Measurements from ENCODE around the gene NEGR1. TPM values are rescaled to one million over a fixed set of nuclear protein-coding genes. Genes with fewer than 3 reads are reported as not detected.

NEGR1 gene
- total RNA-seq, 4 donors from 2014 or later, result 0.49 to 8.8 (median 2.7) TPM

DNA sequence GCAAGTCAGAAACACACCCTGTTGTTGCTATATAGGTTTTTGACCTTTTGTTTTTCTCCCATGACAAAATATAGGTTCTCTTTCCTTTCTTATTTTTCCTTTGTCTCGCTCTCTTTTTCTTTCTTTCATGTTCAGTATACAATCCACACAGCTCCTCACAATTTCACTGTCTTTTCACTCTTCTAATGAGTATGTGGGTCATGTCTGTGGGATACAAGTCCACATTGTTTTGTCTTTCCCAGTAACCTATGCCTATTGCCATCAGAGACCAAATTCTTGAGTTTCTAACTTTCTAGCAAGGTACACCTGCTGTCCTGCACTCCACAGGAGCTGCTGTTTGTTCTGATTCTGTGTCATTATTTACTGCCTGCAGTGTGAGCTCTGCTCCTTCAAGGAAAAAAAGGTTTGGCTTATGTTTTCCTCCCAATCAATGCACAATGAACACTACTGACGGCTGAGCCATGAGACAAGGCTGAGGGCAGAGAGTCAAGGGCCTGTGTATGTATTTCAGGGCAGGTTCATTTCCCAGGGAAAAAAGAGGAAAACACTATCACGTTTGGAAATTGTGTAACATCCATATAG is 453.8 kb downstream of the NEGR1 start:
- no peak for DNase-seq
- H3K36me3 ChIP-seq, result no peaks in the 10 kb centered on the region
- H3K27ac ChIP-seq, result no peak overlapping the region
- no peak overlapping the region for H3K4me3 ChIP-seq
- TF ChIP-seq, protein P1, sequence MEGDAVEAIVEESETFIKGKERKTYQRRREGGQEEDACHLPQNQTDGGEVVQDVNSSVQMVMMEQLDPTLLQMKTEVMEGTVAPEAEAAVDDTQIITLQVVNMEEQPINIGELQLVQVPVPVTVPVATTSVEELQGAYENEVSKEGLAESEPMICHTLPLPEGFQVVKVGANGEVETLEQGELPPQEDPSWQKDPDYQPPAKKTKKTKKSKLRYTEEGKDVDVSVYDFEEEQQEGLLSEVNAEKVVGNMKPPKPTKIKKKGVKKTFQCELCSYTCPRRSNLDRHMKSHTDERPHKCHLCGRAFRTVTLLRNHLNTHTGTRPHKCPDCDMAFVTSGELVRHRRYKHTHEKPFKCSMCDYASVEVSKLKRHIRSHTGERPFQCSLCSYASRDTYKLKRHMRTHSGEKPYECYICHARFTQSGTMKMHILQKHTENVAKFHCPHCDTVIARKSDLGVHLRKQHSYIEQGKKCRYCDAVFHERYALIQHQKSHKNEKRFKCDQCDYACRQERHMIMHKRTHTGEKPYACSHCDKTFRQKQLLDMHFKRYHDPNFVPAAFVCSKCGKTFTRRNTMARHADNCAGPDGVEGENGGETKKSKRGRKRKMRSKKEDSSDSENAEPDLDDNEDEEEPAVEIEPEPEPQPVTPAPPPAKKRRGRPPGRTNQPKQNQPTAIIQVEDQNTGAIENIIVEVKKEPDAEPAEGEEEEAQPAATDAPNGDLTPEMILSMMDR (IDR thresholded peaks at IDR 0.05), result no peak
- no peak for TF ChIP-seq POLR2A (IDR thresholded peaks at IDR 0.05)
- WGBS, 2 donors, result 59 to 67% methylated on average over 3 of the region's 3 CpGs
- H3K27me3 ChIP-seq, result no peaks in the 10 kb centered on the region
- intact Hi-C loops (cut with DNase I), result no loop called here
- no peaks in the 10 kb centered on the region for H3K9me3 ChIP-seq
- no peaks in the 10 kb centered on the region for H3K4me1 ChIP-seq

DNA sequence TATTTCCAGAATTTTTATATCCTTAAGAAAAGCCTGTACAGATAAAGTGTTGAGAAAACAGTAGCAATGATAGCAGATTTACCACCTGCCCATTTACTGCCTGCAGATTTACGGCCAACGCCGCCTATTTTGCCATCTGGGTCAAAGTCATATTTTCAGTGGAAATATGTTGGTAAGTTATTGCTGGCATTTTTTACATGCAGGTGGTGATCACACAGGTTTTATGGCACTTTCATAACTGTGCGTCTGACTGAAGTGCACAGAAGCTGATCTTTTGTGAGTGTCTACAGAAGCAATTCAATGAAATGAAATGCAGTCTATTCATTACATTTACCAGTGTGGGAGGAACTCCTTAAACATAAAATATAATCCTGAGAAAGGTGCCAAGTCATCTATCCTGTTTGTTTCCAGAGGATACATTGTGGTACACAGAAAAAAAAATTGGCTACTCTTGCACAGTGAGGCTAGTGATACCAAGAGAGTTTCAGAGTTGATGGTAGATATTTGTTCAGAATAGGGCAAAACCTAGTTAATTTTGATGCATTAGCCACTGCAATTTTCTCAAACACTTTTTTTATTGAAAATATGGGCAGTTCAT is 458.5 kb downstream of the NEGR1 start:
- no peak overlapping the region for H3K27ac ChIP-seq
- H3K9me3 ChIP-seq, result no peaks in the 10 kb centered on the region
- no peaks in the 10 kb centered on the region for H3K27me3 ChIP-seq
- intact Hi-C loops (cut with DNase I), result no loop called here
- DNase-seq, result no peak
- TF ChIP-seq POLR2A (IDR thresholded peaks at IDR 0.05), result no peak
- TF ChIP-seq, protein P1 (IDR thresholded peaks at IDR 0.05), result no peak
- H3K4me3 ChIP-seq, result no peak overlapping the region
- H3K36me3 ChIP-seq, result no peaks in the 10 kb centered on the region
- H3K4me1 ChIP-seq, result no peaks in the 10 kb centered on the region
- WGBS, 2 donors, result 47 to 59% methylated on average over 4 of the region's 4 CpGs

DNA sequence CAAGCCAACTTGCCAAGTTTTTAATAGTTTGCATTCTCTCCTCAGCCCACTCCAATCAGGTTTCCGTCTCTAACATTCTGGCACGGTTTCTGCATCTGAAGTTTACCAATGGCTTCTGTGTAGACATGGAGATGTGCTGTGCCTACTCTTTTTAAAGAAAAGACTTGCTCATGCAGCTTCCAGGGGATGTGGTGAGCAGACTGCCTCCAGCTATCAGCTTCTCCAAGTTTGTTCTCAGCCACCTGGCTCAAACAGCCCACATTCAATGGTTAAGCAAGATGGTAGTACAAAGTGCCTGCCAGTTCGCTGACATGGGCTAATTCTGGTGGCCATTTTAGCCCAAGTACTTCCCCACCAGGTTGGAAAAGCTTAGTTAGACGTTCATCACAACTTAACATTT is 465.3 kb downstream of the NEGR1 start:
- H3K27me3 ChIP-seq, result no peaks in the 10 kb centered on the region
- DNase-seq, result no peak
- WGBS, 2 donors, result 50% methylated on average over 4 of the region's 4 CpGs

DNA sequence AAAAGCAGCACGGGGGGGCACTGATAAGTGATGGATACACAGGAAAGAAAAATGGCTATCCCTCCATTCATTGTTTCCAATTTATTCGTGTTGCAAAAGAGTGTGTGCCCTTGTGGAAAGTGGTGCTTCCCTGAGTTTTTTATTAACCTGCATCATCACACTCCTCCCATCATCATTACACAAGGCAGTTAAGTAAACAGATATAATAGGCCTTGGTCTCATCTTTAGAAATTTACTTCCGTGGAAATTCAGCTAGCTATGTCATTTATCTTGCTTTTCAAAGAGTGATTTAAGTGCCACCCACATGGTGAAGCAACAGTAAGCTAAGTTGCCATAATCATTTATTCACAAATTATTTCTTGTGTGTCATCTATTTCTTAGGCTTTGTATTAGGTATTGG is 473.3 kb downstream of the NEGR1 start:
- intact Hi-C loops (cut with DNase I), result no loop called here
- WGBS, 2 donors, result 35 to 48% methylated on average over 3 of the region's 3 CpGs
- Histone ChIP-seq H3K4me1 (no peaks in the 10 kb centered on the region), H3K36me3 (no peaks in the 10 kb centered on the region), H3K9me3 (no peaks in the 10 kb centered on the region), H3K4me3 (no peak overlapping the region), H3K27ac (no peak overlapping the region), H3K27me3 (no peaks in the 10 kb centered on the region)
- no peak for DNase-seq
- TF ChIP-seq POLR2A (IDR thresholded peaks at IDR 0.05), result no peak
- TF ChIP-seq, protein P1 (IDR thresholded peaks at IDR 0.05), result no peak

More for the DNA sequence above, 465.3 kb downstream of the NEGR1 start:
- TF ChIP-seq, protein P1 (IDR thresholded peaks at IDR 0.05), result no peak
- TF ChIP-seq POLR2A (IDR thresholded peaks at IDR 0.05), result no peak
- Histone ChIP-seq H3K4me1 (no peaks in the 10 kb centered on the region), H3K27ac (no peak overlapping the region), H3K4me3 (no peak overlapping the region), H3K9me3 (no peaks in the 10 kb centered on the region), H3K36me3 (no peaks in the 10 kb centered on the region)
- intact Hi-C loops (cut with DNase I), result no loop called here

DNA sequence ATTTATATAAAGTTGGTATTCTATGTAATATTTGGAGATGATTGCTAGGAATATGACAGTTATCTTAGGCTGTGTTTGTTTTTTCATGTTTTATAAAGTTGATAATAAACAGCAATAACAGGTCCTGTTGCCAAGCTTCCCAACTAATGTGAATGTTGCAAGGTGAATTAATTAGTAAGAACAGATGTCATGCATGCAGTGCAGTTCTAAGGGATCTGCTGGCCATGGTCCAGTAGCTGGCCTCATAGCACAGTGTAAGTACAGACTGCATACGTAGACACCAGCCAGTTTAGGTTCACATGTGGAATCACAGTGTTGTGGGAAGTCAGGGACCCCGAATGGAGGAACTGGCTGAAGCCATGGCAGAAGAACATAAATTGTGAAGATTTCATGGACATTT is 478.2 kb downstream of the NEGR1 start:
- Histone ChIP-seq H3K27me3 (no peaks in the 10 kb centered on the region), H3K36me3 (no peaks in the 10 kb centered on the region), H3K9me3 (no peaks in the 10 kb centered on the region), H3K4me1 (no peaks in the 10 kb centered on the region), H3K4me3 (no peak overlapping the region), H3K27ac (no peak overlapping the region)
- WGBS, 2 donors, result 64 to 77% methylated on average over 2 of the region's 2 CpGs
- intact Hi-C loops (cut with DNase I), result no loop called here
- no peak for DNase-seq
- TF ChIP-seq, protein P1 (IDR thresholded peaks at IDR 0.05), result no peak
- TF ChIP-seq POLR2A (IDR thresholded peaks at IDR 0.05), result no peak
